Measurements from ENCODE around the gene IGFALS. TPM values are rescaled to one million over a fixed set of nuclear protein-coding genes. Genes with fewer than 3 reads are reported as not detected.

The IGFALS gene
- total and polyA plus RNA-seq, 9 donors, result 0.20 to 1.8 (median 0.50) TPM; not detected in 1

DNA sequence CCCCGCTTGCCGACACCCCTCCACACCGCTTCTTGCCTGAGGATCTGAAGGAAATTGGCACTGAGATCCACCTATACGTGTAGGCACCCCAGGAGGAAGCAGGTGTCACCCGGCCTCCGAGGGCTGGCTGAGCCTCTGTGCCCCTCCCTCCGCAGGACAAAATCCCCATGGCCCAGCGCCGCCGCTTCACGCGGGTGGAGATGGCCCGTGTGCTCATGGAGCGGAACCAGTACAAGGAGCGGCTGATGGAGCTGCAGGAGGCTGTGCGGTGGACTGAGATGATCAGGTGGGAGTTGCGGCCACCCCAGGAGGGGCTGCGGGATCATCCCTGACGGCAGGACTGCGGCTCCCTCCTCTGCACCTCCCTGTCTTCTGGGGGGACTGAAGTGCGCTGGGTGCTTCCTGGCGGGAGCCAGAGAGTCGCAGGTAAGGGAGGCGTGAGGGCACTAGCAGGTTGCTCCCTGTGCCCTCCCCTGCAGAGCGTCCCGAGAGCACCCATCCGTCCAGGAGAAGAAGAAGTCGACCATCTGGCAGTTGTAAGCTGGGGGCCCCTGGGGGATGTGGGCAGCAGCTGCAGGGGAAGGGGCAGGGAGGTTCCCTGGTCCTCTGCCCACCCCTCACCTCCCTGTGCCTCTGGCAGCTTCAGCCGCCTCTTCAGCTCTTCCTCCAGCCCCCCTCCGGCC, 31.2 kb downstream of the IGFALS start:
- TF ChIP-seq POLR2A (IDR thresholded peaks at IDR 0.05), result no peak
- H3K9me3 ChIP-seq, result no peaks in the 10 kb centered on the region
- no peaks in the 10 kb centered on the region for H3K27me3 ChIP-seq
- no peak overlapping the region for H3K4me3 ChIP-seq
- H3K27ac ChIP-seq, result no peak overlapping the region
- H3K36me3 ChIP-seq, result no peaks in the 10 kb centered on the region
- no peaks in the 10 kb centered on the region for H3K4me1 ChIP-seq (ENCODE audit: insufficient read depth)
- WGBS, 3 donors, result 83 to 88% (median 84%) methylated on average over 29 to 30 of the region's 30 CpGs
- intact Hi-C loops (cut with DNase I), result no loop called here
- peak in 1 of 5 donors; percentile 35 for DNase-seq

DNA sequence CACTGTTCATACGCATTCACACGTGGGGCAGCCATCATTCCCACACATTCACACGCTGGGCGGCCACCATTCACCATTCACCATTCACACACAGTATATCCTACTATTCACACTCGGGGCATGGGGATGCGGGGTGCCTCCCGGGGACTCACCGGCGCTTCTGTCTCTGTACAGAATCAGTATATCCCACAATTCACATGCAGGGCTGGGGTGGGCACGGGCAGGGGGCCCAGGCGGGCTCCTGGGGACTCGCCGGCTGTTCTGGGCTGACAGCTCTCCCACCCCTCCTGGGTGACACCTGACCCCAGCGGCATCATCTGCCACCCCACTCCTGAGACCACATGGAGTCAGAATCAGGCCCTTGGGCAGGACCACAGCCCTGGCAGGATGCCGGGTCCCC, 31.8 kb downstream of the IGFALS start:
- H3K36me3 ChIP-seq, result no peaks in the 10 kb centered on the region
- no peak for TF ChIP-seq POLR2A (IDR thresholded peaks at IDR 0.05)

DNA sequence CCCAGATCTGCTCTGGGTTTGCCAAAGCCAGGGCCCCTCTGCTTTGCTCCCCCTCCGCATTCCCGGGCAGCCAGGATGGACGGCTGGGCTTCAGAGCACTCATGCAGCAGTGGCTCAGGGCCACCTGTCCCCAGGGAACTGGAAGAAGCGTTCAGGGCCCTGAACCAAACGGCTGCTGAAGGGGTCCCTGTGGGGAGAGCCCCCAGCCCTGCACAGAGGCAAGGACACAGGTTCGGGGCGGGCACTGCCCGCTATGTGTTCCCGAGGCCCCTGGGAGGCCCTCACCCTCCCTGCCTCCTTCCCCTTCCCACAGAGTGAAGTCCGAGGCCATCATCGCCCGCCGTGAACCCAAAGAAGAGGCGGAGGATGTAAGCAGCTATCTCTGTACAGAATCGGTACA, 32.6 kb downstream of the IGFALS start:
- no peak for DNase-seq
- WGBS, 3 donors, result 80 to 87% (median 84%) methylated on average over 15 of the region's 15 CpGs
- no peak for TF ChIP-seq POLR2A (IDR thresholded peaks at IDR 0.05)
- TF ChIP-seq EP300 (IDR thresholded peaks at IDR 0.05), result no peak
- TF ChIP-seq, protein P1, sequence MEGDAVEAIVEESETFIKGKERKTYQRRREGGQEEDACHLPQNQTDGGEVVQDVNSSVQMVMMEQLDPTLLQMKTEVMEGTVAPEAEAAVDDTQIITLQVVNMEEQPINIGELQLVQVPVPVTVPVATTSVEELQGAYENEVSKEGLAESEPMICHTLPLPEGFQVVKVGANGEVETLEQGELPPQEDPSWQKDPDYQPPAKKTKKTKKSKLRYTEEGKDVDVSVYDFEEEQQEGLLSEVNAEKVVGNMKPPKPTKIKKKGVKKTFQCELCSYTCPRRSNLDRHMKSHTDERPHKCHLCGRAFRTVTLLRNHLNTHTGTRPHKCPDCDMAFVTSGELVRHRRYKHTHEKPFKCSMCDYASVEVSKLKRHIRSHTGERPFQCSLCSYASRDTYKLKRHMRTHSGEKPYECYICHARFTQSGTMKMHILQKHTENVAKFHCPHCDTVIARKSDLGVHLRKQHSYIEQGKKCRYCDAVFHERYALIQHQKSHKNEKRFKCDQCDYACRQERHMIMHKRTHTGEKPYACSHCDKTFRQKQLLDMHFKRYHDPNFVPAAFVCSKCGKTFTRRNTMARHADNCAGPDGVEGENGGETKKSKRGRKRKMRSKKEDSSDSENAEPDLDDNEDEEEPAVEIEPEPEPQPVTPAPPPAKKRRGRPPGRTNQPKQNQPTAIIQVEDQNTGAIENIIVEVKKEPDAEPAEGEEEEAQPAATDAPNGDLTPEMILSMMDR (IDR thresholded peaks at IDR 0.05), result no peak
- H3K27me3 ChIP-seq, result no peaks in the 10 kb centered on the region
- H3K4me1 ChIP-seq (ENCODE audit: insufficient read depth), result no peaks in the 10 kb centered on the region
- H3K4me3 ChIP-seq, result no peak overlapping the region
- no peaks in the 10 kb centered on the region for H3K9me3 ChIP-seq
- no peak overlapping the region for H3K27ac ChIP-seq
- intact Hi-C loops (cut with DNase I), result no loop called here
- H3K36me3 ChIP-seq, result no peaks in the 10 kb centered on the region

More for the DNA sequence above, 31.8 kb downstream of the IGFALS start:
- intact Hi-C loops (cut with DNase I), result no loop called here
- no peak for DNase-seq
- Histone ChIP-seq H3K9me3 (no peaks in the 10 kb centered on the region), H3K4me3 (no peak overlapping the region), H3K27ac (no peak overlapping the region), H3K4me1 (ENCODE audit: insufficient read depth) (no peaks in the 10 kb centered on the region), H3K27me3 (no peaks in the 10 kb centered on the region)
- WGBS, 3 donors, result 88 to 90% (median 89%) methylated on average over 15 of the region's 15 CpGs

DNA sequence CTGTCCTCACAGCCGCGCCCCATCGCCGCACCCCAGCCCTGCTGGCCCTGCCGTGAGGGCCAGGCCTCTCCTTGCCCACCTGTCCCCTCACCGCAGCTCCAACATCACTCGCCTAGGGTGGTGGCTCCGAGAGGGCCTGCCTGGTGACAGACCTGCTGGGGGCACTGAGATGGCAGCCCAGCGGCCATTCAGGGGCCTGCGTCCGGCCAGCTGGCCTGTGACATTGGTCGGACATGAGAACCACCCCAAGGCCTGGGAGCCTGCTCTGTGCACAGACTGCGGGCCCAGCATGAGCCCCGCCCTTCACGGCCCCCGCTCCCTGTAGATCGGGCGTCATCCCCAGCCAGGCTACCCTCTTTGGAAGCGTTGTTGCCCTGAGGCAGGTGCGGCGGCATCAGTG, 34.0 kb downstream of the IGFALS start:
- intact Hi-C loops (cut with DNase I), result no loop called here
- no peak for DNase-seq
- no peaks in the 10 kb centered on the region for H3K9me3 ChIP-seq
- no peaks in the 10 kb centered on the region for H3K27me3 ChIP-seq
- H3K36me3 ChIP-seq, result no peaks in the 10 kb centered on the region
- TF ChIP-seq POLR2A (IDR thresholded peaks at IDR 0.05) (no peak), EP300 (IDR thresholded peaks at IDR 0.05) (no peak)
- TF ChIP-seq, protein P1 (IDR thresholded peaks at IDR 0.05), result no peak
- H3K4me1 ChIP-seq (ENCODE audit: insufficient read depth), result no peaks in the 10 kb centered on the region
- no peak overlapping the region for H3K27ac ChIP-seq
- H3K4me3 ChIP-seq, result no peak overlapping the region
- 94 to 95% (median 94%) methylated on average over 21 of the region's 21 CpGs for WGBS, 3 donors

DNA sequence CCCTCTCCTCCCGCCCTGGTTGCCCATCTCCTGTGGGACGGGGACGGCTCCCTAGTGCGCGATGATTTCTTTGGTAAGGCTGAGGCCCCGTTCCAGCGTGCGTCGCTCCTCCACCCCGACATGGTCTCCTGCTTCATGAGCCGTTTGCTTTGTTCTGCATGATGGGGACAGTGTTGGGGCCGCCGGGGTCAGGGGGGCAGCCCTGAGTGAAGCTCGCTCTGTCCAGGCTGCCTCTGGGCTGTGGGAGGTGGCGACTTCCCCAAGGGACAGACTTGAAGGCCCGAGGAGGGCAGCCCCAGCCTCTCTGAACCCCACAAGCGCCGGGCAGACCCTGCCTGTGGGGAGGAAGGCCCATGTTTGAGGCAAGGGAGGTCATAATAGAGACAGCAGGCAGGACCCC, 34.6 kb downstream of the IGFALS start:
- intact Hi-C loops (cut with DNase I), result no loop called here
- 88 to 92% (median 92%) methylated on average over 17 to 18 of the region's 18 CpGs for WGBS, 3 donors
- Histone ChIP-seq H3K4me3 (no peak overlapping the region), H3K4me1 (ENCODE audit: insufficient read depth) (no peaks in the 10 kb centered on the region), H3K27ac (no peak overlapping the region), H3K36me3 (no peaks in the 10 kb centered on the region), H3K9me3 (no peaks in the 10 kb centered on the region), H3K27me3 (no peaks in the 10 kb centered on the region)
- no peak for DNase-seq
- no peak for TF ChIP-seq POLR2A (IDR thresholded peaks at IDR 0.05)
- TF ChIP-seq, protein P1 (IDR thresholded peaks at IDR 0.05), result no peak
- TF ChIP-seq EP300 (IDR thresholded peaks at IDR 0.05), result no peak

All from ovary (tissue), 9 donors.